Prostate gland (tissue), 2 donors: ENCODE data around the gene MIPOL1. TPM values are rescaled to one million over a fixed set of nuclear protein-coding genes. Genes with fewer than 3 reads are reported as not detected.
"Not testable (repeated sequence)": the region's sequence is repeated elsewhere in the genome, so short reads cannot be mapped to it uniquely, and the experiment has no call there.

Experiments
- DNase-seq: peaks from one replicate; pipeline ENCODE4 v3.0.0-alpha.2; 2019; ENCODE audit warnings: low spot score
- H3K27ac ChIP-seq, 2 donors: fragments of 200-600 bp; sonication (generic); 2 replicates each; pipeline ENCODE4 v1.5.1; 2017 to 2019
- H3K27me3 ChIP-seq: fragments of 200-600 bp; sonication (generic); replicated peaks from 2 replicates; pipeline ENCODE4 v1.5.1; 2019; ENCODE audit not compliant: insufficient read depth
- H3K36me3 ChIP-seq, 2 donors: fragments of 200-600 bp; sonication (generic); 1 replicate in 1 of 2; 2 replicates in 1 of 2; pipeline versions ENCODE4 v1.5.1 to v1.8.1; 2017 to 2019
- H3K4me1 ChIP-seq: fragments of 200-600 bp; sonication (generic); replicated peaks from 2 replicates; pipeline ENCODE4 v1.5.1; 2019
- H3K4me3 ChIP-seq, 2 donors: fragments of 200-600 bp; sonication (generic); 2 replicates each; pipeline ENCODE4 v1.5.1; 2017 to 2019
- H3K9me3 ChIP-seq: fragments of 200-600 bp; sonication (generic); 2 replicates; pipeline ENCODE4 v1.5.1; 2017
- POLR2A ChIP-seq: fragments of 450-650 bp; IDR thresholded peaks from one replicate; pipeline ENCODE4 v1.6.1; 2016; ENCODE audit warnings: antibody characterized with exemption, mild to moderate bottlenecking
- POLR2AphosphoS5 ChIP-seq: sonication (generic); formaldehyde crosslinking; IDR thresholded peaks from one replicate; pipeline ENCODE4 v1.6.1; 2017; ENCODE audit warnings: antibody characterized with exemption
- WGBS: methylation state at CpG from one replicate; pipeline ENCODE4 v1.1.5; 2018; 5-methylcytosine and 5-hydroxymethylcytosine counted together
- intact Hi-C: fragments of 100-400 bp; cut with DNase I; formaldehyde crosslinking; loops from one replicate; pipeline ENCODE4 v1.14.2; 2022
- total RNA-seq, 2 donors: library from RNA; depleted of rRNA; stranded (reverse); fragments of >200 nt; gene quantifications; one replicate each; pipeline ENCODE4 v1.1.0, GENCODE V29; 2016
- TF ChIP-seq, protein P1 (sequence below), 4 experiments: fragments of 200-600 bp in 2 of 4; fragments of 450-650 bp in 2 of 4; sonication (generic) in 2 of 4; IDR thresholded peaks; 1 replicate in 3 of 4; 2 replicates in 1 of 4; pipeline ENCODE4 v1.5.1; 2016 to 2019; ENCODE audit warnings: antibody characterized with exemption in 4 of 4, mild to moderate bottlenecking in 2 of 4, moderate library complexity in 2 of 4

Gene MIPOL1
- total RNA-seq, 2 donors from 2014 or later, result 14.4 to 31.4 TPM

DNA sequence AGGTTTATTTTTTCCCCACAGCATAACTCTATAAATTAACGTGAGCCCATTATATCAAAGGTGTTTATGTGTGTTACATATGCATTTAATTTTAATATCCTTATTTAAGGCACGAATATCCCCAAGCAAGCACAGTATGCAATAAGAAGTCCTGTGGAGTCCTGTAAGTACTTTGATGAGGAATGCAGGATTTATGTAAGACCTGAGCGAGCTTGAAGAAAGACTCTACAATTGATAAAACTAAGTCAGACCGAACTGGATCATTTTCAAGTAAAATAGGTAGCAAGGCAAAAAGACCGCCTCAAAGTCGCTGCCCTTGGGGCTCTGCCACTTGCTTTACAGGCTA is 26.1 kb upstream of the MIPOL1 start:
- no peaks in the 10 kb centered on the region for H3K4me1 ChIP-seq
- peak overlapping the region; percentile 89 to 93 for H3K27ac ChIP-seq
- H3K9me3 ChIP-seq, result no peaks in the 10 kb centered on the region
- TF ChIP-seq, protein P1, sequence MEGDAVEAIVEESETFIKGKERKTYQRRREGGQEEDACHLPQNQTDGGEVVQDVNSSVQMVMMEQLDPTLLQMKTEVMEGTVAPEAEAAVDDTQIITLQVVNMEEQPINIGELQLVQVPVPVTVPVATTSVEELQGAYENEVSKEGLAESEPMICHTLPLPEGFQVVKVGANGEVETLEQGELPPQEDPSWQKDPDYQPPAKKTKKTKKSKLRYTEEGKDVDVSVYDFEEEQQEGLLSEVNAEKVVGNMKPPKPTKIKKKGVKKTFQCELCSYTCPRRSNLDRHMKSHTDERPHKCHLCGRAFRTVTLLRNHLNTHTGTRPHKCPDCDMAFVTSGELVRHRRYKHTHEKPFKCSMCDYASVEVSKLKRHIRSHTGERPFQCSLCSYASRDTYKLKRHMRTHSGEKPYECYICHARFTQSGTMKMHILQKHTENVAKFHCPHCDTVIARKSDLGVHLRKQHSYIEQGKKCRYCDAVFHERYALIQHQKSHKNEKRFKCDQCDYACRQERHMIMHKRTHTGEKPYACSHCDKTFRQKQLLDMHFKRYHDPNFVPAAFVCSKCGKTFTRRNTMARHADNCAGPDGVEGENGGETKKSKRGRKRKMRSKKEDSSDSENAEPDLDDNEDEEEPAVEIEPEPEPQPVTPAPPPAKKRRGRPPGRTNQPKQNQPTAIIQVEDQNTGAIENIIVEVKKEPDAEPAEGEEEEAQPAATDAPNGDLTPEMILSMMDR (IDR thresholded peaks at IDR 0.05), result no peak
- TF ChIP-seq POLR2AphosphoS5, result no peak
- no peak for TF ChIP-seq POLR2A
- H3K27me3 ChIP-seq, result no peaks in the 10 kb centered on the region
- H3K4me3 ChIP-seq, result peak overlapping the region; percentile 52 to 62
- intact Hi-C loops, result no loop called here
- 2% methylated on average over 6 of the region's 6 CpGs for WGBS
- H3K36me3 ChIP-seq, result no peaks in the 10 kb centered on the region
- DNase-seq, result no peak

DNA sequence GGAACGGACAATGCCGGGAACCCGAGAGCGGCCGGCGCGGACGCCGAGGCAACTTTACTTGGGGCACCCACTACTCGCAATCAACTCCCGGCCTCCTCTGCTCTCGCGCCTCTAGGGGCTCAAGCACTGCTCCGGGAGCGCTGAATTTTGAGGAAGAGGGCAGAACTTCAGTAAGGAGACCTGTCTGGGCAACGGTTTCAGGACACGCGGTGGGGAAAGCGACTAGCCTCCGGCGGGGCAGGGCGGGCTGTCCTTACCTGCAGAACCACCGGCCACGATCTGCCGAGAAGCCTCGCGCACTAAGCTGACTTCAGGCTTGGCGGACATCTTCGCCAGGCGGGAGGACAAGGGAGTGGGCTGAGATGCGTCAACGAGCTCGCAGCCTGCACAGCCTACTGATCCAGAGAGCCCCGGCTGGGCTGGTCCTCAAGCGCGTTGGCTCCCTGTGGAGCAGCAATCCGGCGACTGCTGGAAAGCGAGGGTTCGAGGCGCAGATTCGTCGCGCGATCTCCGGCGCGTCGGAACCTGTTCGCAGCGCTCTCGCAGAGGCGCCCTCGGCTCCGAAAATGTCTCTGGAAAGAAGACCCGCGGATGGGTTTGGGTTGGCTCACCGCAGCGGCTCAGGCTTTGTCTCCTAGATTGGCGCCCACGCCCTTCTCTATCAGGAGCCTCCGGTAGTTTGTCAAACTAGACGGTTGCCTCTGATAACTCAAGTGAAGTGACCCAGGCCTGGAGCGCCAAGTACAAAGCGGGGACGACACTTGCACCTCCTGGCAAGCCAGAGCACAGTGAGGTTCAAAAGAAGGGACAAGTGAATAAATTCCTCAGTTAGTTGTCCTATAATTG is 25.5 kb upstream of the MIPOL1 start, which contains the start of gene SLC25A21:
Gene SLC25A21 (minus strand): TSS at position 583 of the 846 bp plus-strand sequence.
- intact Hi-C loops, result no loop called here
- no peaks in the 10 kb centered on the region for H3K4me1 ChIP-seq
- peak within 1 kb of the TSS; percentile 89 to 93 for H3K27ac ChIP-seq
- no peaks in the 10 kb centered on the region for H3K36me3 ChIP-seq
- H3K9me3 ChIP-seq, result no peaks in the 10 kb centered on the region
- DNase-seq, result peak; percentile 72
- TF ChIP-seq, protein P1 (IDR thresholded peaks at IDR 0.05), result peak in 1 of 4 experiments; percentile 15
- peak; percentile 67 for TF ChIP-seq POLR2AphosphoS5
- TF ChIP-seq POLR2A, result peak; percentile 47
- H3K4me3 ChIP-seq, result peak within 1 kb of the TSS; percentile 52 to 62
- under 1% methylated on average over 60 of the region's 66 CpGs for WGBS
- no peaks in the 10 kb centered on the region for H3K27me3 ChIP-seq

DNA sequence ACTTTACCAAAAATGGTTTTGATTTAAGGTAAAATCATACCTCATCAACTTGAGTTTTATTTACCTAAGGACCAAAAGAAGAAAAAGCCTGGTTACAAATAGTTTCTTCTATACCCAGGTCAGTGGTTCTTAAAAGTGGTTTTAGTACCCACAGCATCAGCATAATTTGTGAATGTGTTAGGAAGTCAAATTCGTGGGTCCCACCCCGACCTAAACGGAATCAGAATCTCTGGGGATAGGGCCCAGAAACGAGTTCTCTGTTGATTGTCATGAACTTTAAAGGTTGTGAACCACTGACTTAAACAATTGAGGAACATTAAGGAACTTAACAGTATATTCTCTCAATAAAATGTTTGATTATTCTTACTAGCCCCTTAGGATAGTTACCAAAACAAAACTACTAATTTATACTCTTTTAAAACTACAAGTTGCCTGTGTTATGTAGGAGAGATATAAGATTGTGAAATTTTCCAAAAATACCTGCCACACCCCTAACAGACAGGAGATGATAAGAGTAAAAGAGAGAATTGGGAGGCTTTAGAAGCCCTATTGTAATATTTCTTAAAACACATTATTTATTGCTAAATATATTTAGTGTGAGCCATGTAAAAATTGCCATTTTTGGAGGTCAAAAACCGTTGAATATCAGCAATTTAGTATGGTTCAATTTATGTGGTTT is 24.7 kb upstream of the MIPOL1 start:
- Histone ChIP-seq H3K36me3 (no peaks in the 10 kb centered on the region), H3K27me3 (no peaks in the 10 kb centered on the region), H3K4me1 (no peaks in the 10 kb centered on the region), H3K27ac (peak overlapping the region; percentile 89 to 93), H3K4me3 (peak overlapping the region; percentile 52 to 62), H3K9me3 (no peaks in the 10 kb centered on the region)
- intact Hi-C loops, result no loop called here
- TF ChIP-seq POLR2A (no peak), POLR2AphosphoS5 (no peak)
- TF ChIP-seq, protein P1 (IDR thresholded peaks at IDR 0.05), result no peak
- DNase-seq, result no peak
- 56% methylated on average over 5 of the region's 5 CpGs for WGBS

DNA sequence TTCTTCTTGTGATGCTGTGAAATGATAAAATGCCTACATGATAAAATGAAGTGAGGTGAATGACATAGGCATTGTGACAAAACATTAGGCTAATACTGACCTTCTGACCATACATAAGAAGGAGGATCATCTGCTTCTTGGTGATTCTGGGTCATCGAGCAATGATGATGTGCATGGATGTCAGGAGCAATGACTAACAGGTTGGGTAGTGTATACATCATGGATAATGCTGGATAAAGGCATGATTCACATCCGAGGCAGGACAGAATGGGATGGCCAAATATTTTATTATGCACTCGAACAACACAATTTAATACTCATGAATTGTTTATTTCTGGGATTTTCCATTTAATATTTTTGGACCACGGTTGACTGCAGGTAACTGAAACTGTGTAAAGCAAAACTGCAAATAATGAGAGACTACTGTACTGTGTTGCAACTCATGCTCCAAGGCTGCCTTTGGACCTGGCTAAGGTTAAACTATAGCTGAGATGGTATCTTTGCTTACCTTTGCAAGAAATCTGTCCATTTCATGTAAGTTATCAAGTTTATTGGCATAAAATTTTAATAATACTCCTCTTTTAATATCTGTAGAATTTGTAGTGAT is 17.7 kb upstream of the MIPOL1 start:
- Histone ChIP-seq H3K9me3 (no peaks in the 10 kb centered on the region), H3K27ac (no peak overlapping the region), H3K36me3 (no peaks in the 10 kb centered on the region), H3K27me3 (no peaks in the 10 kb centered on the region), H3K4me3 (no peak overlapping the region), H3K4me1 (no peaks in the 10 kb centered on the region)
- 90% methylated on average over 4 of the region's 4 CpGs for WGBS
- no peak for DNase-seq
- TF ChIP-seq POLR2A, result no peak
- TF ChIP-seq POLR2AphosphoS5, result no peak
- TF ChIP-seq, protein P1 (IDR thresholded peaks at IDR 0.05), result no peak
- intact Hi-C loops, result no loop called here

DNA sequence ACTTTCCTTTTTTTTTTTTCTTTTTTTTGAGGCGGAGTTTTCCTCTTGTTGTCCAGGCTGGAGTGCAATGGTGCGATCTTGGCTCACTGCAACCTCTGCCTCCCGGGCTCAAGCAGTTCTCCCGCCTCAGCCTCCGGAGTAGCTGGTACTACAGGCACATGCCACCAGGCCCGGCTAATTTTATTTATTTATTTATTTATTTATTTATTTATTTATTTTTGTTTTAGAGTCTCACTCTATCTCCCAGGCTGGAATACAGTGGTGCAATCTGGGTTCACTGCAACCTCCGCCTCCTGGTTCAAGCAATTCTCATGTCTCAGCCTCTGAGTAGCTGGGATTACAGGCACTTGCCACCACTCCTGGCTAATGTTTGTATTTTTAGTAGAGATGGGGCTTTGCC is 16.9 kb upstream of the MIPOL1 start:
- H3K4me3 ChIP-seq, DNase-seq, H3K27ac ChIP-seq, H3K27me3 ChIP-seq, H3K9me3 ChIP-seq, H3K4me1 ChIP-seq, intact Hi-C loops, H3K36me3 ChIP-seq: not testable (repeated sequence)
- WGBS, result 95% methylated on average over 7 of the region's 7 CpGs
